IMR-90 (cell line): ENCODE measurements around the gene LARP4B. TPM values are rescaled to one million over a fixed set of nuclear protein-coding genes. Genes with fewer than 3 reads are reported as not detected.

ENCODE experiments used
- ATAC-seq: fragments of 200-7000 bp; cut with Tn5 transposase; 2 replicates; pipeline ENCODE4 v1.9.1; 2020; ENCODE audit warnings: low read depth, mild to moderate bottlenecking, moderate library complexity
- BruUV-seq: library from RNA; stranded (reverse); fragments of 400-500 nt; replicated peaks from 2 replicates; lab custom pipeline; 2021; lab: Mats Ljungman, UMichigan
- CTCF ChIA-PET: fragments of 300-600 bp; formaldehyde crosslinking; extraction: SDS; loops from one replicate; lab custom pipeline; 2021; ENCODE audit warnings: antibody characterized with exemption; lab: Yijun Ruan, JAX
- POLR2A ChIA-PET: fragments of 300-600 bp; sonication (Branson Sonifier 250); formaldehyde crosslinking; loops from one replicate; lab custom pipeline; 2022; ENCODE audit warnings: antibody characterized with exemption; ENCODE audit not compliant: unreplicated experiment; lab: Charles Lee
- DNase-seq: peaks from one replicate; pipeline ENCODE4 v3.0.0; 2013
- H2AFZ ChIP-seq: replicated peaks from 2 replicates; pipeline ENCODE3; 2013; ENCODE audit warnings: low read length, mild to moderate bottlenecking; ENCODE audit not compliant: poor library complexity
- H2AK5ac ChIP-seq: 2 replicates; pipeline ENCODE4 v1.6.1; 2013; ENCODE audit warnings: low read depth, low read length, inconsistent platforms
- H2AK9ac ChIP-seq: replicated peaks from 2 replicates; pipeline ENCODE3; 2013; ENCODE audit warnings: mild to moderate bottlenecking, low read depth, low read length, moderate library complexity; ENCODE audit not compliant: poor library complexity
- H2BK120ac ChIP-seq: 2 replicates; pipeline ENCODE4 v1.6.1; 2013; ENCODE audit warnings: low read depth, low read length, inconsistent platforms
- H2BK15ac ChIP-seq: 3 replicates; pipeline ENCODE4 v1.6.1; 2013; ENCODE audit warnings: low read depth, low read length, inconsistent platforms
- H2BK20ac ChIP-seq: 2 replicates; pipeline ENCODE4 v1.6.1; 2013; ENCODE audit warnings: low read depth, mild to moderate bottlenecking, inconsistent platforms, low read length, moderate library complexity
- H2BK5ac ChIP-seq: 2 replicates; pipeline ENCODE4 v1.6.1; 2013; ENCODE audit warnings: mild to moderate bottlenecking, low read depth, low read length, inconsistent platforms; ENCODE audit not compliant: poor library complexity, severe bottlenecking
- H3K14ac ChIP-seq: replicated peaks from 2 replicates; pipeline ENCODE4 v1.6.1; 2013; ENCODE audit warnings: low read depth, low read length, inconsistent platforms
- H3K18ac ChIP-seq: 2 replicates; pipeline ENCODE4 v1.6.1; 2013; ENCODE audit warnings: low read depth, low read length, control low read depth
- H3K23ac ChIP-seq: 2 replicates; pipeline ENCODE4 v1.6.1; 2013; ENCODE audit warnings: low read depth, low read length, inconsistent platforms
- H3K27ac ChIP-seq: 2 replicates; pipeline ENCODE4 v1.5.1; 2013; ENCODE audit warnings: mild to moderate bottlenecking, control low read depth, low read length; ENCODE audit not compliant: insufficient read depth
- H3K27me3 ChIP-seq: 2 replicates; pipeline ENCODE4 v1.6.1; 2013; ENCODE audit warnings: low read length; ENCODE audit not compliant: control insufficient read depth, insufficient read depth
- H3K36me3 ChIP-seq: 2 replicates; pipeline ENCODE4 v1.6.1; 2013; ENCODE audit warnings: low read length, mixed read lengths; ENCODE audit not compliant: control insufficient read depth, insufficient read depth
- H3K4ac ChIP-seq: 2 replicates; pipeline ENCODE4 v1.6.1; 2013; ENCODE audit warnings: low read depth, low read length, inconsistent platforms
- H3K4me1 ChIP-seq: 2 replicates; pipeline ENCODE4 v1.6.1; 2013; ENCODE audit warnings: low read length, mixed read lengths; ENCODE audit not compliant: control insufficient read depth, insufficient read depth
- H3K4me2 ChIP-seq: 2 replicates; pipeline ENCODE4 v1.6.1; 2013; ENCODE audit warnings: low read depth, mild to moderate bottlenecking, control low read depth, low read length, moderate library complexity
- H3K4me3 ChIP-seq: 2 replicates; pipeline ENCODE4 v1.5.1; 2013; ENCODE audit warnings: low read depth, mild to moderate bottlenecking, control low read depth, low read length, moderate library complexity; ENCODE audit not compliant: insufficient read depth
- H3K56ac ChIP-seq: 2 replicates; pipeline ENCODE4 v1.6.1; 2013; ENCODE audit warnings: low read length, inconsistent platforms; ENCODE audit not compliant: insufficient read depth; ENCODE audit errors: extremely low read depth
- H3K79me1 ChIP-seq, 2 experiments: 2 replicates each; pipeline ENCODE4 v1.6.1; 2013; ENCODE audit warnings: low read length in 2 of 2, inconsistent platforms in 1 of 2, low read depth in 1 of 2
- H3K9ac ChIP-seq: 2 replicates; pipeline ENCODE4 v1.6.1; 2013; ENCODE audit warnings: low read depth, low read length, control low read depth
- H3K9me1 ChIP-seq: 2 replicates; pipeline ENCODE4 v1.6.1; 2013; ENCODE audit warnings: low read length, inconsistent platforms; ENCODE audit not compliant: insufficient read depth
- H3K9me3 ChIP-seq: 2 replicates; pipeline ENCODE4 v1.6.1; 2013; ENCODE audit warnings: low read length; ENCODE audit not compliant: control insufficient read depth, insufficient read depth
- H4K20me1 ChIP-seq: 2 replicates; pipeline ENCODE4 v1.6.1; 2013; ENCODE audit warnings: low read length, inconsistent platforms; ENCODE audit not compliant: insufficient read depth
- H4K5ac ChIP-seq: 2 replicates; pipeline ENCODE4 v1.6.1; 2013; ENCODE audit warnings: mild to moderate bottlenecking, low read depth, low read length, control low read depth
- H4K8ac ChIP-seq, 2 experiments: 2 replicates each; pipeline ENCODE4 v1.6.1; 2013; ENCODE audit warnings: low read depth in 2 of 2, low read length in 2 of 2, control low read depth in 1 of 2, inconsistent platforms in 1 of 2
- H4K91ac ChIP-seq: 2 replicates; pipeline ENCODE4 v1.6.1; 2013; ENCODE audit warnings: low read depth, low read length, inconsistent platforms; ENCODE audit not compliant: insufficient read depth
- BHLHE40 ChIP-seq: fragments of 150-350 bp; IDR thresholded peaks from 2 replicates; pipeline ENCODE4 v1.6.1; 2016; ENCODE audit warnings: mild to moderate bottlenecking, low read depth, low read length
- CEBPB ChIP-seq: IDR thresholded peaks from 2 replicates; pipeline ENCODE4 v1.6.1; 2012; ENCODE audit warnings: low read depth, low read length, improper control_type of control experiment
- CHD1 ChIP-seq: IDR thresholded peaks from 2 replicates; pipeline ENCODE4 v1.6.1; 2012; ENCODE audit warnings: low read depth, low read length, improper control_type of control experiment
- CTCF ChIP-seq: conservative IDR thresholded peaks from 2 replicates; pipeline ENCODE4 v1.5.1; 2012; ENCODE audit warnings: mild to moderate bottlenecking, low read depth, low read length, improper control_type of control experiment
- ELK1 ChIP-seq: fragments of 150-350 bp; IDR thresholded peaks from 2 replicates; pipeline ENCODE4 v1.6.1; 2016; ENCODE audit warnings: low read depth, mild to moderate bottlenecking, low read length, moderate library complexity, borderline replicate concordance
- FOS ChIP-seq: fragments of 150-350 bp; IDR thresholded peaks from 2 replicates; pipeline ENCODE4 v1.6.1; 2016; ENCODE audit warnings: low read depth, low read length
- MAFK ChIP-seq: IDR thresholded peaks from 2 replicates; pipeline ENCODE4 v1.6.1; 2012; ENCODE audit warnings: low read depth, low read length, improper control_type of control experiment
- MAZ ChIP-seq: IDR thresholded peaks from 2 replicates; pipeline ENCODE4 v1.6.1; 2012; ENCODE audit warnings: low read depth, mild to moderate bottlenecking, low read length, improper control_type of control experiment, moderate library complexity, borderline replicate concordance
- MXI1 ChIP-seq: IDR thresholded peaks from 2 replicates; pipeline ENCODE4 v1.6.1; 2012; ENCODE audit warnings: low read depth, mild to moderate bottlenecking, low read length, moderate library complexity, borderline replicate concordance
- NFE2L2 ChIP-seq: fragments of 150-350 bp; IDR thresholded peaks from 2 replicates; pipeline ENCODE4 v1.6.1; 2016; ENCODE audit warnings: low read depth, mild to moderate bottlenecking, low read length
- POLR2A ChIP-seq: IDR thresholded peaks from 2 replicates; pipeline ENCODE4 v1.6.1; 2012; ENCODE audit warnings: mild to moderate bottlenecking, low read depth, low read length
- RAD21 ChIP-seq: IDR thresholded peaks from 2 replicates; pipeline ENCODE4 v1.6.1; 2012; ENCODE audit warnings: low read length, improper control_type of control experiment
- RCOR1 ChIP-seq: IDR thresholded peaks from 2 replicates; pipeline ENCODE4 v1.6.1; 2012; ENCODE audit warnings: mild to moderate bottlenecking, low read length, improper control_type of control experiment; ENCODE audit not compliant: insufficient replicate concordance
- RFX5 ChIP-seq: IDR thresholded peaks from 2 replicates; pipeline ENCODE4 v1.8.0; 2012; ENCODE audit warnings: low read depth, mild to moderate bottlenecking, low read length, moderate library complexity
- SMC3 ChIP-seq: fragments of 150-350 bp; IDR thresholded peaks from 2 replicates; pipeline ENCODE4 v1.6.1; 2016; ENCODE audit warnings: low read depth, mild to moderate bottlenecking, antibody characterized with exemption, low read length, moderate library complexity
- WGBS, 2 experiments: methylation state at CpG; one replicate each; pipeline versions ENCODE4 v1.1.5 to v1.1.7; 2013; ENCODE audit warnings: missing lambda C conversion rate in 2 of 2; ENCODE audit not compliant: insufficient read length in 1 of 2; ENCODE audit errors: extremely low coverage in 2 of 2; 5-methylcytosine and 5-hydroxymethylcytosine counted together
- dilution Hi-C: fragments of 300-500 bp; cut with HindIII; formaldehyde crosslinking; loops from one replicate; pipeline ENCODE4 v1.14.3; 2018; ENCODE audit warnings: low sequenced_read_pairs; ENCODE audit not compliant: unreplicated experiment
- in situ Hi-C: fragments of 300-500 bp; cut with MboI; formaldehyde crosslinking; loops from 3 replicates; pipeline ENCODE4 v1.14.3; 2019; ENCODE audit warnings: low sequenced_read_pairs, inconsistent platforms, mixed read lengths
- intact Hi-C: fragments of 100-400 bp; cut with micrococcal nuclease; formaldehyde crosslinking; loops from 2 replicates; pipeline ENCODE4 v1.10.0; 2022
- polyA plus RNA-seq, 3 experiments: library from polyadenylated mRNA; depleted of rRNA; stranded (reverse); fragments of >200 nt; gene quantifications; 2 replicates each; pipeline ENCODE4 v1.2.3, GENCODE V29; 2012; ENCODE audit warnings: low replicate concordance in 1 of 3
- total RNA-seq: library from RNA; depleted of rRNA; stranded (reverse); fragments of >200 nt; gene quantifications from 2 replicates; pipeline ENCODE4 v1.2.3, GENCODE V29; 2012
- TF ChIP-seq, protein P1 (sequence below): fragments of 150-350 bp; IDR thresholded peaks from 2 replicates; pipeline ENCODE4 v1.6.1; 2017; ENCODE audit warnings: mild to moderate bottlenecking, antibody characterized with exemption, low read length, low read depth

Gene LARP4B
- total and polyA plus RNA-seq, 2 of the 4 experiments (the other 2 are of a cell fraction): 24.3 to 25.5 TPM

DNA sequence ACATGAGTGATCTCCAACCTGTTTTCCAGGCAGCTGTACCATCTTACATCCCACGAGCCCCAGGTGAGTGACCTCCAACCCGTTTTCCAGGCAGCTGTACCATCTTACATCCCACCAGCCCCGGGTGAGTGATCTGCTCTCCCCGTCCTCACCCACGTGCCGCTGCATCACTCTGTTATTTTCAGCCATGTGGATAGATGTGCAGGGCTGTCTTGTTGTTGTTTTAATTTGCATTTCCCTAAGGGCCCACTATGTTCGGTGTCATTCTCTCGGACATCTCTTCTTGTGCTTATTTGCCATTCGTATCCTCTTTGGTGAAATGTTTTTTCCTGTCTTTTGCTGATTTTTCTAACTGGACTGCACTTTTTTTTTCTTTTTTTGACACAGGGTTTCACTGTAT lies 17.9 kb upstream of the LARP4B start:
- H3K9me3 ChIP-seq: no peaks in the 10 kb centered on the region
- peaks cover 26% of the 10 kb centered on the region for H3K27me3 ChIP-seq
- H3K4me3 ChIP-seq: no peak overlapping the region
- intact Hi-C loops (no loop called here), dilution Hi-C loops (no loop called here), in situ Hi-C loops (no loop called here)
- no peak overlapping the region for H3K9ac ChIP-seq
- no peaks in the 10 kb centered on the region for H3K4me1 ChIP-seq
- POLR2A ChIA-PET: no interaction called here
- no peak overlapping the region for H3K23ac ChIP-seq
- no peak overlapping the region for H4K5ac ChIP-seq
- H3K4ac ChIP-seq: no peak overlapping the region
- H2BK120ac ChIP-seq: no peak overlapping the region
- BruUV-seq: no TSS peak
- no peak overlapping the region for H2AK5ac ChIP-seq
- 76% methylated on average over 4 of the region's 9 CpGs; no CpG with 5 or more reads in 1 of the 2 experiments for WGBS, 2 experiments
- H2BK15ac ChIP-seq: no peak overlapping the region
- ATAC-seq (no peak), DNase-seq (no peak)
- no peaks in the 10 kb centered on the region for H4K20me1 ChIP-seq
- H2AFZ ChIP-seq: no peak overlapping the region
- no peak overlapping the region for H4K91ac ChIP-seq
- no peak overlapping the region for H2BK20ac ChIP-seq
- H3K36me3 ChIP-seq: no peaks in the 10 kb centered on the region
- no peak overlapping the region for H2AK9ac ChIP-seq
- H3K18ac ChIP-seq: no peak overlapping the region
- CTCF ChIA-PET: no interaction called here
- no peak overlapping the region for H3K27ac ChIP-seq
- no peaks in the 10 kb centered on the region for H3K79me1 ChIP-seq
- H3K9me1 ChIP-seq: peaks cover 3% of the 10 kb centered on the region; the same call in 1 of the 2 replicates
- no peak overlapping the region for H4K8ac ChIP-seq
- no peak overlapping the region for H3K4me2 ChIP-seq
- no peak overlapping the region for H3K14ac ChIP-seq
- TF ChIP-seq CEBPB: no peak
- no peak for TF ChIP-seq RFX5
- TF ChIP-seq, protein P1, sequence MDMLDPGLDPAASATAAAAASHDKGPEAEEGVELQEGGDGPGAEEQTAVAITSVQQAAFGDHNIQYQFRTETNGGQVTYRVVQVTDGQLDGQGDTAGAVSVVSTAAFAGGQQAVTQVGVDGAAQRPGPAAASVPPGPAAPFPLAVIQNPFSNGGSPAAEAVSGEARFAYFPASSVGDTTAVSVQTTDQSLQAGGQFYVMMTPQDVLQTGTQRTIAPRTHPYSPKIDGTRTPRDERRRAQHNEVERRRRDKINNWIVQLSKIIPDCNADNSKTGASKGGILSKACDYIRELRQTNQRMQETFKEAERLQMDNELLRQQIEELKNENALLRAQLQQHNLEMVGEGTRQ: no peak
- no peak for TF ChIP-seq POLR2A
- TF ChIP-seq MAZ: no peak
- TF ChIP-seq MXI1: no peak
- no peak for TF ChIP-seq CTCF
- no peak for TF ChIP-seq BHLHE40
- TF ChIP-seq RCOR1: no peak
- no peak for TF ChIP-seq ELK1
- TF ChIP-seq SMC3: no peak
- TF ChIP-seq RAD21: no peak
- no peak for TF ChIP-seq CHD1
- TF ChIP-seq FOS: no peak
- no peak for TF ChIP-seq MAFK
- no peak for TF ChIP-seq NFE2L2
- H2BK5ac ChIP-seq: no peak overlapping the region
- H3K56ac ChIP-seq: no peak overlapping the region
